ENCODE measurements around the gene MYLK4. TPM values are rescaled to one million over a fixed set of nuclear protein-coding genes. Genes with fewer than 3 reads are reported as not detected.
A peak's percentile ranks its signal among the peaks of the same experiment; 100 is the strongest.

The MYLK4 gene
- total RNA-seq, 1 donor from 2014 or later: 0.40 TPM

GRCh38 chr6:2708456-2708855 lies 42.3 kb downstream of the MYLK4 start:
- peak in 1 of 2 donors; percentile 14 for DNase-seq (ENCODE audit: low read depth in 2 of 2)

- DNase-seq (ENCODE audit: low read depth in 2 of 2): no peak
Observed at GRCh38 chr6:2706558-2706957, 44.2 kb downstream of the MYLK4 start.

- no peak for DNase-seq (ENCODE audit: low read depth in 2 of 2)
Observed at GRCh38 chr6:2705256-2705655, 45.5 kb downstream of the MYLK4 start.

GRCh38 chr6:2697291-2697690 lies 53.4 kb downstream of the MYLK4 start:
- DNase-seq (ENCODE audit: low read depth in 2 of 2): no peak

- peak; percentile 54 to 61 for DNase-seq (ENCODE audit: low read depth in 2 of 2)
Observed at GRCh38 chr6:2695454-2696095, 55.1 kb downstream of the MYLK4 start.

GRCh38 chr6:2693231-2693630 lies 57.5 kb downstream of the MYLK4 start:
- DNase-seq (ENCODE audit: low read depth in 2 of 2): no peak

GRCh38 chr6:2688401-2689064 lies 62.2 kb downstream of the MYLK4 start:
- DNase-seq (ENCODE audit: low read depth in 2 of 2): peak; percentile 5 to 89

GRCh38 chr6:2687456-2687855 lies 63.3 kb downstream of the MYLK4 start:
- no peak for DNase-seq (ENCODE audit: low read depth in 2 of 2)

GRCh38 chr6:2686515-2686914 lies 64.2 kb downstream of the MYLK4 start:
- DNase-seq (ENCODE audit: low read depth in 2 of 2): no peak

GRCh38 chr6:2684766-2685754 lies 65.7 kb downstream of the MYLK4 start:
- DNase-seq (ENCODE audit: low read depth in 2 of 2): no peak

- DNase-seq (ENCODE audit: low read depth in 2 of 2): peak in 1 of 2 donors; percentile 82
Observed at GRCh38 chr6:2684103-2684749, 66.5 kb downstream of the MYLK4 start.

- no peak for DNase-seq (ENCODE audit: low read depth in 2 of 2)
Observed at GRCh38 chr6:2680264-2680922, 70.3 kb downstream of the MYLK4 start.

- DNase-seq (ENCODE audit: low read depth in 2 of 2): no peak
Observed at GRCh38 chr6:2677080-2677593, 73.6 kb downstream of the MYLK4 start.

- DNase-seq (ENCODE audit: low read depth in 2 of 2): no peak
Observed at GRCh38 chr6:2676048-2676447, 74.7 kb downstream of the MYLK4 start.

GRCh38 chr6:2674857-2675256 lies 75.9 kb downstream of the MYLK4 start:
- no peak for DNase-seq (ENCODE audit: low read depth in 2 of 2)

GRCh38 chr6:2669067-2669700 lies 81.5 kb downstream of the MYLK4 start:
- DNase-seq (ENCODE audit: low read depth in 2 of 2): no peak

GRCh38 chr6:2667617-2668016 lies 83.1 kb downstream of the MYLK4 start:
- no peak for DNase-seq (ENCODE audit: low read depth in 2 of 2)

GRCh38 chr6:2666906-2667575 lies 83.7 kb downstream of the MYLK4 start:
- DNase-seq (ENCODE audit: low read depth in 2 of 2): no peak

- DNase-seq (ENCODE audit: low read depth in 2 of 2): no peak
Observed at GRCh38 chr6:2665146-2666070, 85.3 kb downstream of the MYLK4 start.

Data from lung microvascular endothelial cell (primary cell).